SU-DHL-6 (cell line): ENCODE measurements around the gene FGFRL1.

ENCODE experiments used
- CTCF ChIP-seq: fragments of 200-600 bp; sonication (generic); IDR thresholded peaks from one replicate; pipeline ENCODE4 v1.5.1; 2017; ENCODE audit warnings: antibody characterized with exemption, mild to moderate bottlenecking, low read length, moderate library complexity; ENCODE audit not compliant: insufficient read depth, poor library complexity, severe bottlenecking
- EZH2phosphoT487 ChIP-seq: fragments of 200-600 bp; sonication (generic), shearing (Covaris generic); conservative IDR thresholded peaks from 2 replicates; pipeline ENCODE4 v1.6.1; 2018; ENCODE audit warnings: mild to moderate bottlenecking, antibody characterized with exemption, low read length, moderate library complexity, mixed read lengths

DNA sequence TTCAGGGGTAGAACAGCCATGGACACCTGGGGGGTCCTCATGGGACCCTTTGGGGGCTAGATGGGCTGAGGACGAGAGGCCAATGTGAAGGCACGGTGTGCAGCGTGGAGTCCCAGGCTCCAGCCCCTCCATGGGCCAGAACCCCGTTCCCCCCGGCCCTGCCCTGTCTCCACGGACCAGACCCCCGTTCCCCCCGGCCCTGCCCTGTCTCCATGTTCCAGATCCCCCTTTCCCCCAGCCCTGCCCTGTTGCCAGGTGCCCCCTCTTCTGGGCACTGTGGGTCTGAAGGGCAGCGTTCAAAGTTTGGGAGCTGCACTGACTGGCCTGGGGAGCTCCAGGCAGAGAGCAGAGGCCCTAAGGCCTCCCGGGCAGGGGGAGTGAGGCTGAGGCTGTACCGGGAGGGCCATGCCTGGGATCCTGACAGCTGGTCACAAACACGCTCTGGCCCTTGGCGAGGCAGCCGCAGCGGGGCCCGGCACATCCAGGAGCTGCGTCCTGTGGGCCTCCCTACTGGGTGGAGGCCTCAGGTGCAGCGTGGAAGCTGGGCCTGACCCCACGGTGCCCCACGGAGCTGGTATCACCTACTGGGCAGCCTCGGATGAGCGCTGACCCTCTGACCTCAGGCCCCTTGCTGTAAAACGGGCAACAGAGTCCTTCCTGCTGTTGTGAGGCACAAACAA is 46.9 kb upstream of the FGFRL1 start:
- TF ChIP-seq CTCF (no peak), EZH2phosphoT487 (no peak)
